ENCODE measurements around the gene ARHGAP22.

The ARHGAP22 gene

DNA sequence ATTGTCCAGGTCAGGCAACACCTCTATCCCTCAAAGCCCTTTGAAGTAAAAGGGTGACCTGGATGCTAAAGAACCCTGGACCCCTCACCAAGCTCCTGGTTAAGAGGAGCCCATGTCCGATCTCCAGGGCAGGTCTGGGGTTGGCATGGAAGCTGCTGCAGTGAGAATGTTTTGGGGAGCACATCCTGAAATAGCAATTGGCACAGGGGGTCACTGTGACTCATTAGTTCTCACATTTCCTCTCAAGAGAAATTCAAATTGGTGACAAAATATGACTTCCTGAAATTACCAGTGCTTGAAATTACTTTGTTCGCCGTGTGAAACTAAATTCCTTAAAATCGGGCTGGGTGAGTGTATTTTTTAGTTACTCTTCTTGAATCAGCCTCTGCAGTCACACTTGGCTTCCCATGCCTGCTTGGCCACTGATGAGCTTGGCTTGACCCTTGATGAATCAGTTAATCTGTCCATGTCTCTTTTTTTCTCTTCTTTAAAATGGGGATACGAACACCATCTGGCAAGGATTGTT, 18.8 kb upstream of the ARHGAP22 start:
- TF ChIP-seq, protein P1, sequence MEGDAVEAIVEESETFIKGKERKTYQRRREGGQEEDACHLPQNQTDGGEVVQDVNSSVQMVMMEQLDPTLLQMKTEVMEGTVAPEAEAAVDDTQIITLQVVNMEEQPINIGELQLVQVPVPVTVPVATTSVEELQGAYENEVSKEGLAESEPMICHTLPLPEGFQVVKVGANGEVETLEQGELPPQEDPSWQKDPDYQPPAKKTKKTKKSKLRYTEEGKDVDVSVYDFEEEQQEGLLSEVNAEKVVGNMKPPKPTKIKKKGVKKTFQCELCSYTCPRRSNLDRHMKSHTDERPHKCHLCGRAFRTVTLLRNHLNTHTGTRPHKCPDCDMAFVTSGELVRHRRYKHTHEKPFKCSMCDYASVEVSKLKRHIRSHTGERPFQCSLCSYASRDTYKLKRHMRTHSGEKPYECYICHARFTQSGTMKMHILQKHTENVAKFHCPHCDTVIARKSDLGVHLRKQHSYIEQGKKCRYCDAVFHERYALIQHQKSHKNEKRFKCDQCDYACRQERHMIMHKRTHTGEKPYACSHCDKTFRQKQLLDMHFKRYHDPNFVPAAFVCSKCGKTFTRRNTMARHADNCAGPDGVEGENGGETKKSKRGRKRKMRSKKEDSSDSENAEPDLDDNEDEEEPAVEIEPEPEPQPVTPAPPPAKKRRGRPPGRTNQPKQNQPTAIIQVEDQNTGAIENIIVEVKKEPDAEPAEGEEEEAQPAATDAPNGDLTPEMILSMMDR (IDR thresholded peaks at IDR 0.05; ENCODE audit: low read depth, low read length, missing control alignments): no peak
- no peak overlapping the region for H3K4me3 ChIP-seq (replicated peaks; ENCODE audit: low read depth, low read length)
- no peak for DNase-seq (ENCODE audit: extremely low read depth, low read depth)

GRCh38 chr10:48623009-48623408, 18.1 kb upstream of the ARHGAP22 start:
- H3K4me3 ChIP-seq (replicated peaks; ENCODE audit: low read depth, low read length): no peak overlapping the region
- TF ChIP-seq, protein P1 (IDR thresholded peaks at IDR 0.05; ENCODE audit: low read depth, low read length, missing control alignments): no peak
- DNase-seq (ENCODE audit: extremely low read depth, low read depth): no peak

GRCh38 chr10:48620719-48621118, 15.8 kb upstream of the ARHGAP22 start:
- no peak for DNase-seq (ENCODE audit: extremely low read depth, low read depth)
- H3K4me3 ChIP-seq (replicated peaks; ENCODE audit: low read depth, low read length): no peak overlapping the region
- TF ChIP-seq, protein P1 (IDR thresholded peaks at IDR 0.05; ENCODE audit: low read depth, low read length, missing control alignments): no peak

- no peak for DNase-seq (ENCODE audit: extremely low read depth, low read depth)
- H3K4me3 ChIP-seq (replicated peaks; ENCODE audit: low read depth, low read length): no peak overlapping the region
- TF ChIP-seq, protein P1 (IDR thresholded peaks at IDR 0.05; ENCODE audit: low read depth, low read length, missing control alignments): no peak
These were observed 11.6 kb upstream of the ARHGAP22 start for GRCh38 chr10:48616436-48616835.

- H3K4me3 ChIP-seq (replicated peaks; ENCODE audit: low read depth, low read length): no peak overlapping the region
- TF ChIP-seq, protein P1 (IDR thresholded peaks at IDR 0.05; ENCODE audit: low read depth, low read length, missing control alignments): peak; percentile 34
- no peak for DNase-seq (ENCODE audit: extremely low read depth, low read depth)
These were observed 9.9 kb upstream of the ARHGAP22 start for GRCh38 chr10:48614481-48615390.

- DNase-seq (ENCODE audit: extremely low read depth, low read depth): no peak
- no peak overlapping the region for H3K4me3 ChIP-seq (replicated peaks; ENCODE audit: low read depth, low read length)
- TF ChIP-seq, protein P1 (IDR thresholded peaks at IDR 0.05; ENCODE audit: low read depth, low read length, missing control alignments): no peak
These were observed 8.1 kb upstream of the ARHGAP22 start for GRCh38 chr10:48613016-48613415.

Measured in HFF-Myc (cell line).